ENCODE data around the gene GBA3.

Gene GBA3

DNA sequence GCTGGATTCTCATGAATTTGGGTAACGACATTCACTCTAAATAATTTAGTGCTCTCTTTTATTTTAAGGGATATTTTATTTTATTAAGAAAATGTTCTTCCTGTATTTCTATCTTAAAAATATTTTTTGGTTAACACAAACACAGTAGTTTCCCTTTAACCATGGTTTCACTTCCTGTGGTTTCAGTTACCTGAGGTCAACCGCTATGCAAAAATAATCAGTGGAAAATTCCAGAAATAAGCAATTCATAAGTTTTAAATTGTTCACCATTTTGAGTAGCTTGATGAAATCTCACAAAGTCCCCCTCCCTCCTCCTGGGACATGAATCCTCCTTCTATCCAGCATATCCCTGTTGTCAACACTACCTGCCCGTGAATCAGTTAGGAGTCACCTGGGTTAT, 71.4 kb downstream of the GBA3 start:
- Histone ChIP-seq H3K27me3 (replicated peaks; ENCODE audit: insufficient read depth, low read length) (no peaks in the 10 kb centered on the region), H3K9me2 (replicated peaks; ENCODE audit: insufficient read depth, low read length) (no peaks in the 10 kb centered on the region), H3K9me3 (replicated peaks; ENCODE audit: insufficient read depth, low read length) (no peaks in the 10 kb centered on the region), H3F3A (ENCODE audit: insufficient read depth, low read length) (no peaks in the 10 kb centered on the region), H3K9ac (ENCODE audit: low read length) (no peak overlapping the region), H3K79me2 (ENCODE audit: low read length) (no peaks in the 10 kb centered on the region), H3K4me2 (ENCODE audit: low read depth, low read length) (no peak overlapping the region), H4K20me1 (ENCODE audit: insufficient read depth, low read length) (no peaks in the 10 kb centered on the region), H3K36me3 (replicated peaks; ENCODE audit: insufficient read depth, low read length) (no peaks in the 10 kb centered on the region), H2AFZ (ENCODE audit: low read length) (no peak overlapping the region), H3K4me3 (ENCODE audit: low read length) (no peak overlapping the region), H3K27ac (ENCODE audit: low read length) (no peak overlapping the region), H3K4me1 (ENCODE audit: low read length) (peaks cover 10% of the 10 kb centered on the region)
- DNase-seq: peak; percentile 63
- no peak for TF ChIP-seq EZH2phosphoT487 (IDR thresholded peaks at IDR 0.05; ENCODE audit: low read length)
- TF ChIP-seq, protein P1, sequence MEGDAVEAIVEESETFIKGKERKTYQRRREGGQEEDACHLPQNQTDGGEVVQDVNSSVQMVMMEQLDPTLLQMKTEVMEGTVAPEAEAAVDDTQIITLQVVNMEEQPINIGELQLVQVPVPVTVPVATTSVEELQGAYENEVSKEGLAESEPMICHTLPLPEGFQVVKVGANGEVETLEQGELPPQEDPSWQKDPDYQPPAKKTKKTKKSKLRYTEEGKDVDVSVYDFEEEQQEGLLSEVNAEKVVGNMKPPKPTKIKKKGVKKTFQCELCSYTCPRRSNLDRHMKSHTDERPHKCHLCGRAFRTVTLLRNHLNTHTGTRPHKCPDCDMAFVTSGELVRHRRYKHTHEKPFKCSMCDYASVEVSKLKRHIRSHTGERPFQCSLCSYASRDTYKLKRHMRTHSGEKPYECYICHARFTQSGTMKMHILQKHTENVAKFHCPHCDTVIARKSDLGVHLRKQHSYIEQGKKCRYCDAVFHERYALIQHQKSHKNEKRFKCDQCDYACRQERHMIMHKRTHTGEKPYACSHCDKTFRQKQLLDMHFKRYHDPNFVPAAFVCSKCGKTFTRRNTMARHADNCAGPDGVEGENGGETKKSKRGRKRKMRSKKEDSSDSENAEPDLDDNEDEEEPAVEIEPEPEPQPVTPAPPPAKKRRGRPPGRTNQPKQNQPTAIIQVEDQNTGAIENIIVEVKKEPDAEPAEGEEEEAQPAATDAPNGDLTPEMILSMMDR (IDR thresholded peaks at IDR 0.05; ENCODE audit: low read length): no peak
- no peak for TF ChIP-seq EZH2 (optimal IDR thresholded peaks at IDR 0.05; ENCODE audit: low read depth, low read length)

DNA sequence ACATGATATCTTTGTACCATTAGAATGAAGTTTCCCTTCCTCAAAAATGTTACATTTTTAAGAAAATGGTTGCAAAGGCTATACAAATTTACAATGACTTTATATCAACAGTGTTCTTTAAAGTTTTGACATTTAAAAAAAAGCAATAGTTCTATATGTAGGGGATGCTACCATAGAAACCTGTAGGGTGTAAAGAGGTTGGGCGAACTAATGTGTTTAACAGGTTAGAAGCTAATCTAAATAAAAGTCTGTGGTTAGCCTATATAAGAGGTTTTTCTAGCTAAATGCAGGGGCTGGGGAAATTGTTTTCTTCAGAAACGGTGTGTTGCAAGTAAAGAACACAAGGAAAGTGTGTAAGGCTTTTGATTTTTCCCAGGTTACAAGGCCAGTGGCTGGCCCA, 73.3 kb downstream of the GBA3 start:
- no peak overlapping the region for H3K4me2 ChIP-seq (ENCODE audit: low read depth, low read length)
- H3K4me1 ChIP-seq (ENCODE audit: low read length): peaks cover 10% of the 10 kb centered on the region
- no peak overlapping the region for H3K9ac ChIP-seq (ENCODE audit: low read length)
- H3K4me3 ChIP-seq (ENCODE audit: low read length): no peak overlapping the region
- TF ChIP-seq, protein P1 (IDR thresholded peaks at IDR 0.05; ENCODE audit: low read length): no peak
- TF ChIP-seq EZH2 (optimal IDR thresholded peaks at IDR 0.05; ENCODE audit: low read depth, low read length): no peak
- no peak for TF ChIP-seq EZH2phosphoT487 (IDR thresholded peaks at IDR 0.05; ENCODE audit: low read length)
- H3K79me2 ChIP-seq (ENCODE audit: low read length): no peaks in the 10 kb centered on the region
- DNase-seq: no peak
- H3F3A ChIP-seq (ENCODE audit: insufficient read depth, low read length): no peaks in the 10 kb centered on the region
- H3K27me3 ChIP-seq (replicated peaks; ENCODE audit: insufficient read depth, low read length): no peaks in the 10 kb centered on the region
- no peaks in the 10 kb centered on the region for H3K36me3 ChIP-seq (replicated peaks; ENCODE audit: insufficient read depth, low read length)
- no peaks in the 10 kb centered on the region for H3K9me2 ChIP-seq (replicated peaks; ENCODE audit: insufficient read depth, low read length)
- no peaks in the 10 kb centered on the region for H4K20me1 ChIP-seq (ENCODE audit: insufficient read depth, low read length)
- H3K9me3 ChIP-seq (replicated peaks; ENCODE audit: insufficient read depth, low read length): no peaks in the 10 kb centered on the region
- no peak overlapping the region for H3K27ac ChIP-seq (ENCODE audit: low read length)
- no peak overlapping the region for H2AFZ ChIP-seq (ENCODE audit: low read length)

GRCh38 chr4:22778547-22779163, 85.9 kb downstream of the GBA3 start:
- H3K9me3 ChIP-seq (replicated peaks; ENCODE audit: insufficient read depth, low read length): no peaks in the 10 kb centered on the region
- no peak overlapping the region for H3K4me3 ChIP-seq (ENCODE audit: low read length)
- H3K4me2 ChIP-seq (ENCODE audit: low read depth, low read length): no peak overlapping the region
- no peaks in the 10 kb centered on the region for H3K36me3 ChIP-seq (replicated peaks; ENCODE audit: insufficient read depth, low read length)
- H3K4me1 ChIP-seq (ENCODE audit: low read length): no peaks in the 10 kb centered on the region
- no peak for DNase-seq
- TF ChIP-seq, protein P1 (IDR thresholded peaks at IDR 0.05; ENCODE audit: low read length): no peak
- TF ChIP-seq EZH2phosphoT487 (IDR thresholded peaks at IDR 0.05; ENCODE audit: low read length): no peak
- TF ChIP-seq EZH2 (optimal IDR thresholded peaks at IDR 0.05; ENCODE audit: low read depth, low read length): no peak
- H3K79me2 ChIP-seq (ENCODE audit: low read length): no peaks in the 10 kb centered on the region
- H3K9ac ChIP-seq (ENCODE audit: low read length): no peak overlapping the region
- no peak overlapping the region for H2AFZ ChIP-seq (ENCODE audit: low read length)
- no peaks in the 10 kb centered on the region for H3K27me3 ChIP-seq (replicated peaks; ENCODE audit: insufficient read depth, low read length)
- H4K20me1 ChIP-seq (ENCODE audit: insufficient read depth, low read length): no peaks in the 10 kb centered on the region
- no peak overlapping the region for H3K27ac ChIP-seq (ENCODE audit: low read length)
- H3K9me2 ChIP-seq (replicated peaks; ENCODE audit: insufficient read depth, low read length): no peaks in the 10 kb centered on the region
- no peaks in the 10 kb centered on the region for H3F3A ChIP-seq (ENCODE audit: insufficient read depth, low read length)
